ENCODE measurements around the gene LDLR.

GRCh38 chr19:11141937-11142527 is 52.8 kb downstream of the LDLR start:
- no peak for TF ChIP-seq CTCF (conservative IDR thresholded peaks at IDR 0.05 in 1 of 2, IDR thresholded peaks at IDR 0.05 in 1 of 2; ENCODE audit: low read depth in 1 of 2, low read length in 2 of 2)
- TF ChIP-seq EZH2 (IDR thresholded peaks at IDR 0.05; ENCODE audit: low read length, missing control alignments): no peak
